Neural progenitor cell (in vitro differentiated cells): Measurements from ENCODE around the gene PARD3B. TPM values are rescaled to one million over a fixed set of nuclear protein-coding genes. Genes with fewer than 3 reads are reported as not detected.

ENCODE experiments used
- DNase-seq: peaks from one replicate; pipeline ENCODE4 v3.0.0-alpha.2; 2016; ENCODE audit warnings: low spot score
- H2AFZ ChIP-seq: fragments of 200-600 bp; sonication (generic); replicated peaks from 2 replicates; pipeline ENCODE4 v1.6.1; 2016; ENCODE audit warnings: antibody characterized with exemption
- H3F3A ChIP-seq: fragments of 200-600 bp; sonication (generic); 2 replicates; pipeline ENCODE4 v1.6.1; 2016; ENCODE audit warnings: antibody characterized with exemption, low read depth
- H3K27ac ChIP-seq: fragments of 200-600 bp; sonication (generic); 2 replicates; pipeline ENCODE4 v1.5.1; 2016; ENCODE audit warnings: mild to moderate bottlenecking
- H3K27me3 ChIP-seq: fragments of 200-600 bp; sonication (generic); 2 replicates; pipeline ENCODE4 v1.6.1; 2016; ENCODE audit warnings: mild to moderate bottlenecking, moderate library complexity
- H3K36me3 ChIP-seq: fragments of 200-600 bp; sonication (generic); 2 replicates; pipeline ENCODE4 v1.5.1; 2016
- H3K4me1 ChIP-seq: fragments of 200-600 bp; sonication (generic); 2 replicates; pipeline ENCODE4 v1.6.1; 2016; ENCODE audit warnings: mixed run types
- H3K4me2 ChIP-seq: fragments of 200-600 bp; sonication (generic); 2 replicates; pipeline ENCODE4 v1.6.1; 2016
- H3K4me3 ChIP-seq: fragments of 200-600 bp; sonication (generic); 2 replicates; pipeline ENCODE4 v1.5.1; 2016
- H3K79me2 ChIP-seq: fragments of 200-600 bp; sonication (generic); 2 replicates; pipeline ENCODE4 v1.6.1; 2016; ENCODE audit warnings: low read depth
- H3K9ac ChIP-seq: fragments of 200-600 bp; sonication (generic); 2 replicates; pipeline ENCODE4 v1.6.1; 2016
- H3K9me3 ChIP-seq: fragments of 200-600 bp; sonication (generic); 2 replicates; pipeline ENCODE4 v1.5.1; 2016; ENCODE audit warnings: low read depth
- H4K20me1 ChIP-seq: fragments of 200-600 bp; sonication (generic); 2 replicates; pipeline ENCODE4 v1.6.1; 2016; ENCODE audit warnings: low read depth
- H3K27ac Mint-ChIP-seq: 3 replicates; pipeline ENCODE4 v1.8.0; 2021; ENCODE audit warnings: mixed read lengths
- H3K27me3 Mint-ChIP-seq: 2 replicates; pipeline ENCODE4 v1.8.0; 2022; ENCODE audit warnings: low read depth, mild to moderate bottlenecking, inconsistent platforms, moderate library complexity, mixed read lengths; ENCODE audit not compliant: insufficient read depth
- H3K36me3 Mint-ChIP-seq: 3 replicates; pipeline ENCODE4 v1.8.0; 2021; ENCODE audit warnings: mixed read lengths
- H3K4me1 Mint-ChIP-seq: 3 replicates; pipeline ENCODE4 v1.8.0; 2021; ENCODE audit warnings: mixed read lengths
- H3K4me3 Mint-ChIP-seq: 3 replicates; pipeline ENCODE4 v1.8.0; 2021; ENCODE audit warnings: mild to moderate bottlenecking, moderate library complexity, mixed read lengths
- H3K9me3 Mint-ChIP-seq: 3 replicates; pipeline ENCODE4 v1.8.0; 2020; ENCODE audit warnings: mixed read lengths
- EZH2 ChIP-seq: fragments of 200-600 bp; sonication (generic); IDR thresholded peaks from 2 replicates; pipeline ENCODE4 v1.6.1; 2017; ENCODE audit warnings: antibody characterized with exemption, mild to moderate bottlenecking, moderate library complexity
- EZH2phosphoT487 ChIP-seq: fragments of 200-600 bp; sonication (generic); IDR thresholded peaks from 2 replicates; pipeline ENCODE4 v1.6.1; 2017; ENCODE audit warnings: antibody characterized with exemption
- total RNA-seq: library from RNA; depleted of rRNA; stranded (reverse); fragments of >200 nt; gene quantifications from 2 replicates; pipeline ENCODE4 v1.2.3, GENCODE V29; 2015; ENCODE audit warnings: low replicate concordance
- TF ChIP-seq, protein P1 (sequence below): fragments of 200-600 bp; sonication (generic); IDR thresholded peaks from 2 replicates; pipeline ENCODE4 v1.5.1; 2017; ENCODE audit warnings: antibody characterized with exemption, mild to moderate bottlenecking

Gene PARD3B
- total RNA-seq, 1 donor from 2014 or later, result 8.4 TPM

DNA sequence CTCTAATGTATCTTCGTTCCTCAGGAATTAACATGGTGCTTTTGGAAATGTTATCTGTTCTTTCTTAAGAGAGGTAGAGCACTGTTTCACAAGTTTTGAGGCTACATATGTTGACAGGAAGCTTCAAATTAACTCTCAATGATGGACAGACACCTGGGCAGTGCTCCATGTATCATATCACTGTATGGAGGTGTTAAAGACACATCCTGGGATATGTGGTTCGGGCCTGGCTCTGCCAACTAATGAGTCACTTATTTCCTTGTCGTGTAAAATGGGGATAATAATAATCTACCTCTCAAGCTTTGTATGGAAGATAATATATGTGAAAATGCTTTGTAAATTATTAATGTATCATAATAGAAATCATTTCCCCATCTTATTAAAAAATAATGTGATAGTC is 90.2 kb downstream of the PARD3B start:
- H3K36me3 ChIP-seq, result no peaks in the 10 kb centered on the region
- TF ChIP-seq, protein P1, sequence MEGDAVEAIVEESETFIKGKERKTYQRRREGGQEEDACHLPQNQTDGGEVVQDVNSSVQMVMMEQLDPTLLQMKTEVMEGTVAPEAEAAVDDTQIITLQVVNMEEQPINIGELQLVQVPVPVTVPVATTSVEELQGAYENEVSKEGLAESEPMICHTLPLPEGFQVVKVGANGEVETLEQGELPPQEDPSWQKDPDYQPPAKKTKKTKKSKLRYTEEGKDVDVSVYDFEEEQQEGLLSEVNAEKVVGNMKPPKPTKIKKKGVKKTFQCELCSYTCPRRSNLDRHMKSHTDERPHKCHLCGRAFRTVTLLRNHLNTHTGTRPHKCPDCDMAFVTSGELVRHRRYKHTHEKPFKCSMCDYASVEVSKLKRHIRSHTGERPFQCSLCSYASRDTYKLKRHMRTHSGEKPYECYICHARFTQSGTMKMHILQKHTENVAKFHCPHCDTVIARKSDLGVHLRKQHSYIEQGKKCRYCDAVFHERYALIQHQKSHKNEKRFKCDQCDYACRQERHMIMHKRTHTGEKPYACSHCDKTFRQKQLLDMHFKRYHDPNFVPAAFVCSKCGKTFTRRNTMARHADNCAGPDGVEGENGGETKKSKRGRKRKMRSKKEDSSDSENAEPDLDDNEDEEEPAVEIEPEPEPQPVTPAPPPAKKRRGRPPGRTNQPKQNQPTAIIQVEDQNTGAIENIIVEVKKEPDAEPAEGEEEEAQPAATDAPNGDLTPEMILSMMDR, result no peak
- TF ChIP-seq EZH2, result no peak
- Mint-ChIP-seq H3K27ac (no peak overlapping the region), H3K9me3 (peaks cover 8% of the 10 kb centered on the region), H3K27me3 (no peaks in the 10 kb centered on the region), H3K4me3 (no peak overlapping the region), H3K4me1 (no peaks in the 10 kb centered on the region), H3K36me3 (no peaks in the 10 kb centered on the region)
- no peak for DNase-seq
- no peaks in the 10 kb centered on the region for H3K79me2 ChIP-seq
- H3K27me3 ChIP-seq, result no peaks in the 10 kb centered on the region
- H2AFZ ChIP-seq, result no peak overlapping the region
- no peaks in the 10 kb centered on the region for H4K20me1 ChIP-seq
- no peak overlapping the region for H3K4me3 ChIP-seq
- no peaks in the 10 kb centered on the region for H3F3A ChIP-seq
- H3K9me3 ChIP-seq, result no peaks in the 10 kb centered on the region
- H3K4me1 ChIP-seq, result no peaks in the 10 kb centered on the region
- no peak overlapping the region for H3K4me2 ChIP-seq
- H3K27ac ChIP-seq, result no peak overlapping the region
- no peak overlapping the region for H3K9ac ChIP-seq

DNA sequence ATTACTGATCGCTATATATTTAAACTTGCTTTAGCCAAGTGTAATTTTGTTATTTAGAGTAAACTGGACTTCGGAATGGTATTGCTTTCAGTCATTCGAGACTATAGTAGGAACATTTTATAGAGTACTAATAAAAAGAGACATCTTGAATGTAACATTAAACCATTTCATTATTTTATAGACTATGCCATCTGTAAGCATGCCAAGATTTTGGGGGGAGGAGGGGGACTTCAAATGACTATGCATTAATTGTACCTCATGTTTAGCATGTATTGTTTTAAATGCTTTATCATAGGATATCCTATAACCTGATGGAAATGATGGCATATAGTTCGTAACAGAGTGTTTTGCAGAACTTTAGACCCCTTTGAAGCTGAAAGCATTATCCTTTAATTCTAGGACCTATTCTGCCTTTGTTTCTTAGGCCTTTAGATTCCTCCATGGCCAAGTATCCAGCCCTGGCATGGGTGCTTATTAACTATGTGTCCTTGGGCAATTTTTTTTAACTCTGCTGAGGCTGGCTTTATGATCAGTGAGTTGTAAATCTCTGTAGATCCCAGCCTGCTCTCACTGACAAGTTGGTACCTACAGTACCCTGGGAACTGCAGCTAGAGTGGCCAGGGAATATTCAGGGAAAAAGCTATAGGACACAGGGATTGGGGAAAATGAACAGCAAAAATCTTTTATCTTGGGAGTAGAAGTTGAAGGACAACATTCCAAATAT is 93.4 kb downstream of the PARD3B start:
- no peaks in the 10 kb centered on the region for H3K4me1 ChIP-seq
- no peak overlapping the region for H3K4me3 ChIP-seq
- no peaks in the 10 kb centered on the region for H3K27me3 Mint-ChIP-seq
- H3K27me3 ChIP-seq, result no peaks in the 10 kb centered on the region
- no peaks in the 10 kb centered on the region for H3K36me3 ChIP-seq
- no peaks in the 10 kb centered on the region for H3K79me2 ChIP-seq
- H4K20me1 ChIP-seq, result no peaks in the 10 kb centered on the region
- no peak overlapping the region for H3K4me2 ChIP-seq
- H3K4me3 Mint-ChIP-seq, result no peak overlapping the region
- H3K27ac Mint-ChIP-seq, result no peak overlapping the region
- DNase-seq, result no peak
- H3K36me3 Mint-ChIP-seq, result peaks cover 3% of the 10 kb centered on the region
- no peak overlapping the region for H2AFZ ChIP-seq
- no peaks in the 10 kb centered on the region for H3K9me3 Mint-ChIP-seq
- no peak overlapping the region for H3K9ac ChIP-seq
- H3K4me1 Mint-ChIP-seq, result peaks cover 2% of the 10 kb centered on the region
- no peaks in the 10 kb centered on the region for H3K9me3 ChIP-seq
- TF ChIP-seq EZH2 (no peak), EZH2phosphoT487 (no peak)
- TF ChIP-seq, protein P1, result no peak
- H3K27ac ChIP-seq, result no peak overlapping the region
- H3F3A ChIP-seq, result no peaks in the 10 kb centered on the region

DNA sequence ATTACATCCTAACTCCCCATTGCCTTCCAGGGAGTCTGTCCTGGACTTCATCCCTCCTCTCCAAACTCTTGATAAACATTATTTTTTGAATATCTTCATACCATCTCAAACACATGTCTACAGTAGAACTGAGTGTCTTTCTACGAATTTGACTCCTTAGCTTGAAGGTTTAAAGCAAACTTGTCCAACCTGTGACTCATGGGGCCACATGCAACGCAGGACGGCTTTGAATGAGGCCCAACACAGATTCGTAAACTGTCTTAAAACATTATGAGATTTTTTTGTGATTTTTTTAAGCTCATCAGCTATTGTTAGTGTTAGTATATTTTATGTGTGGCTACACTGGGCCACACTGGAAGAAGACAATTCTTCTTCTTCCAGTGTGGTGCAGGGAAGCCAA is 98.1 kb downstream of the PARD3B start:
- Mint-ChIP-seq H3K4me3 (no peak overlapping the region), H3K27ac (peak overlapping the region; percentile 54), H3K27me3 (no peaks in the 10 kb centered on the region), H3K4me1 (peaks cover 7% of the 10 kb centered on the region), H3K9me3 (no peaks in the 10 kb centered on the region), H3K36me3 (peaks cover 3% of the 10 kb centered on the region)
- H3K27ac ChIP-seq, result no peak overlapping the region
- no peak overlapping the region for H3K4me2 ChIP-seq
- H3K27me3 ChIP-seq, result no peaks in the 10 kb centered on the region
- DNase-seq, result no peak
- no peaks in the 10 kb centered on the region for H4K20me1 ChIP-seq
- TF ChIP-seq EZH2 (no peak), EZH2phosphoT487 (no peak)
- TF ChIP-seq, protein P1, result no peak
- no peaks in the 10 kb centered on the region for H3K79me2 ChIP-seq
- H3F3A ChIP-seq, result peaks cover 5% of the 10 kb centered on the region
- no peak overlapping the region for H3K4me3 ChIP-seq
- no peak overlapping the region for H3K9ac ChIP-seq
- H3K4me1 ChIP-seq, result no peaks in the 10 kb centered on the region
- no peak overlapping the region for H2AFZ ChIP-seq
- H3K9me3 ChIP-seq, result no peaks in the 10 kb centered on the region
- H3K36me3 ChIP-seq, result no peaks in the 10 kb centered on the region
